ENCODE results near the gene GALNT10.
A peak's percentile ranks its signal among the peaks of the same experiment; 100 is the strongest.

The GALNT10 gene

GRCh38 chr5:154265197-154265773 is 74.8 kb downstream of the GALNT10 start:
- DNase-seq (ENCODE audit: low spot score) (no peak), FAIRE-seq (no peak)

DNA sequence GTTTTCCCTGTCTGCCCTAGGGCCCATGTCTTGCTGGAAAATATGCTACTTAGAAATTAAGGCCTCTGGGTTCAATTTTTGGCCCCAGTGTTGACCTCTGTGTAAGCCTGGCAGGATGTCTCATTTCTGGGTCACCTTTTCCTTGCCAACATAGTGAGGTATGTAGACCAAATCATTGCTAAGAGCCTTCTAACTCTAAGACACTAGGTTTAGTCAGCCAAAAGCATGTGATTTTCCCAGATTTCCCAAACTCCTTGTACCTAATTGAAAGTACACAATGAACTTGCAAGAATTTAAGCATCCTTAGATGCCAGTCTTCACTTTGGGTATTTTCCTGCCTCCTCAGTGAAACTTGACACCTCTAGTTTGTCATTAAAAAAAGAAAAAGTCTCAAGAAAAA is 77.0 kb downstream of the GALNT10 start:
- DNase-seq (ENCODE audit: low spot score) (peak; percentile 25), FAIRE-seq (peak; percentile 27)

GRCh38 chr5:154268073-154268472 is 77.5 kb downstream of the GALNT10 start:
- FAIRE-seq: no peak

DNA sequence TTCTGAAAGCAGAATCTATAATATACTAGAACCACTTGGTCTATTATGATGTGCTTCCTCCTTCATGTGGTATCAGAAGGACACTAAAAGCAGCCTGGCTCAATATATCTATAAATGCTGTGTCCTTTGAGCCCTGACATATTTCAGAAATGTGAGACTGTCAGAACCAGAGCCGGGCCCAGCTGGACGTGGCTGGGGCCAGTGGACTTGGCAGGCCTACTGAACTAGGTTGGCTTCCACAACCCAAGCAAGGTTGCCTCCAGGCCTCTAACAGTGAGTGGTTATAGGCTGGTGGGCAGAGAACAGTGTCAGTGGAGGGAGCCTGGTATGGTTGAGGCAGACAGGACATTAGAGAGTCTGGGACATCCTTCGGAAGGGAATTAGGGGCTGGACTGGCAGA is 78.9 kb downstream of the GALNT10 start:
- DNase-seq (ENCODE audit: low spot score): no peak
- no peak for FAIRE-seq

More at GRCh38 chr5:154268073-154268472, 77.5 kb downstream of the GALNT10 start:
- DNase-seq (ENCODE audit: low spot score): no peak

DNA sequence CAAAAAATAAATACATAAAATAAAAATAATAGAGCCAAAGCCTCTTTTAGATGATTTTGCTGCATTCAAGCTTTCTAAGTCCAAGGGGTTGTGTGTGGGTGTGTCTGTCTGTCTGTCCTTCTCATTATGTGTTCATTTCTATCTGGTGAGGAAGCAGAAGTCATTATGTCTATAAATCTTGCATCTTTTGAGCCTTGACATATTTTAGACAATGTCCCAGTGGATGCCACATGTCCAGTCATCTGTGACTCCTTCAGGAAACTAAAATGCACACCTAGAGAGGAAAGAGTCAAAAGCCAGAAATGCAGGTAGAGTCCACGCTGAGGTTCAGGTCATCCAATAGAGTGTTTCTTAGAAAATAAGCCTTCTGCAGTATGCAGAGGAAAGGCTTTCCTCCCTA is 80.9 kb downstream of the GALNT10 start:
- FAIRE-seq (no peak), DNase-seq (ENCODE audit: low spot score) (peak; percentile 5)

- DNase-seq (ENCODE audit: low spot score): no peak
These were observed 81.5 kb downstream of the GALNT10 start for GRCh38 chr5:154271936-154272514.

DNA sequence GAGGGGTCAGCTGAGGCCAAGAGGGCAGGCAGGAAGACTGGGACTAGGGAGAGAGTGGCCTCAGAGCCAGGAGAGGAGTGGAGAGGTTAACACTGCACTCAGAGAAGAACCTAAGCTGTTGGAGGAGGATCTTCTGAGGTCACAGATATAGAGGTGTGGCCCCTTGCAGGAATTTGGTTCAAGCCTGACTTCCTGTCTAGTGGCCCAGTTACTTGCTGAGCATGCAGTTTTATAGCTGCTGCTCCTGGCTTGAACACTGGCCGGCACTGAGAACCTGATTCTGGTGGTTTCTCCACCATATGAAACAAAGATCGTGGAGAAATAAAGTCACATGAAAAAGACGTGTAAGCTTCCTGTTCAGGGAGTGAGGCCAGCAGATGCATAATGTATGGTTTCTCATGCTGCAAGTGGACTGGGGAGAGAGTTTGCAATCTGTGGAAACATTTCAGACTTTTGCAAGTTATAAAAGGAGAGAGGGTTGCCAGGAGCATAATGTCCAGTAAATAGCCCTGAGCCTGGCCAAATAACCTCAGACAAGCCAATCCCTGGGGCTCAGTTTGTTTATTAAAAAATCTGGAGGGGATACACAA is 82.6 kb downstream of the GALNT10 start:
- no peak for FAIRE-seq
- DNase-seq (ENCODE audit: low spot score): peak; percentile 19

More at GRCh38 chr5:154271936-154272514, 81.5 kb downstream of the GALNT10 start:
- no peak for FAIRE-seq

DNA sequence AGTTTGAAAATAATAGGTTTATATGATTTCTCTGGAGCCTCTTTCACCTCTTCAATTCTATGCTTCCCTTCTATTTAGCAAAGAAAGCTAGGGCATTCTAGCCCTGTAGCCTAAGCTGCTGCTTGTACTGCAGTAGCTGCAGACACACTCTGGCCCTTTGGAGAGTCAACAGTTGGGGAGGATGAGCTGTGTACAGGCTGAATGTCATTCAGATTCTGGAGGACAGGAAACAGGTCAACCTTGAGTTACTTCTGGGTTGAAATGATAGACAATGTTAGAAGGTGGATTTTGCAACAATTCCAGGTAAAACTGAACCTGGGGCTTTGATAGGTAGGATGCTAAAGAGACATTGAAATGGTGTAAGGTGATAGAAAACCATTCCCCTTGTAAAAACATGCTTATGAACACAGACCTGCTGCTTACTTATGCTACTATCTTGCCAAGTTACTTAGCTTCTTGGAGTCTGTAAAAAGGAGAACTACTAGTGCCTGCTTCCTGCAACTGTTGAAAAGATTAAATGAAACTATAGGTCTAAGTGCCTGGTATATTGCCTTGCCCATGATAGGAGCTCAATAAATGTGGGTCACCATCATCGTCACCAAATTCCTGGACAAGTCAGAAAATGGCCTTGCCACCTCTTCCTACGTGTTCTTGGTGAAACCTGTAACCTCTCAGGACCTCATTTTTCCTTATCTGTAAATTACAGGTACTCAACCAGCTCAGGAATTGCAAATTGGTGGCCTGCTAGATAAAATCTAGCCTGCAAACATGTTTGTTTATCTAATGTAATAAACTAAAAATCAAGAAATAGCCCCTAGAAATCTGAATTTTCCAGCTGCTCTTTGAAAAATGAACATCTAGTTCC is 83.7 kb downstream of the GALNT10 start:
- FAIRE-seq: no peak
- no peak for DNase-seq (ENCODE audit: low spot score)

DNA sequence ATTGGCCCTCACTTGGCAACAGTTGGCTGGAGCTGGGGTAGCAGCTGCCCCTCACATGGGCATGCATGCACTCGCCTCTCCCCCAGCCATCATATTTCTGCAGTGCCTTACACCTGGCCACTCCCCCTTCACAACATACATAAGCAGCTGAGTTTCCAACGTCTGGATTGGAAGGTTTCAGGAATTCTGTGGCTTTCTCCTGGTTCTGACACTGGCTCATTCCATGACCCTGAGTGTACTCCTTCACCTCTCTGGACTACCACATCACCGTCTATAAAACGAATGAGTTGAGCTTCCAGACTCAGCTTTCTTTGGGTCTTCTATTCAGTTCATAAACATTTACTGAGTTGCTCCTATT is 84.3 kb downstream of the GALNT10 start:
- no peak for FAIRE-seq
- DNase-seq (ENCODE audit: low spot score): peak; percentile 14

DNA sequence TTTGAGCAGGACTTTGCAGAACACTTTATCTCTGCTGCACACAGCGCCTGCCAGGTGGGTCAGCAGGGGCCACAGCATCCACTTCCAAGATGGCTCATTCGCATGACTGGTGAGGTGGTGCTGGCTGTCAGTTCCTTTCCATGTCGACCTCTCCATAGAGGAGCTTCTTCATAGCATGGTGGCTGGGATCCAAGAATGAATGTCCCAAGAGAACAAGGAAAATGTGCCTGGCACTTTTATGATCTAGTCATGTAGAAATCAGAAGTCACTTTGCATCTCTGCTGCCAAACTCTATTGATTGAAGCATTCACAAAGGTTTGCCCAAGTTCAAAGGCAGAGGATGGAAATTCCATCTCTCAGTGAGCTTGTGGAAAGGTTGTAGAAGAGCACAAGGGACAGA is 85.0 kb downstream of the GALNT10 start:
- DNase-seq (ENCODE audit: low spot score): no peak
- FAIRE-seq: no peak

GRCh38 chr5:154276261-154276972 is 85.9 kb downstream of the GALNT10 start:
- DNase-seq (ENCODE audit: low spot score): no peak
- no peak for FAIRE-seq

DNA sequence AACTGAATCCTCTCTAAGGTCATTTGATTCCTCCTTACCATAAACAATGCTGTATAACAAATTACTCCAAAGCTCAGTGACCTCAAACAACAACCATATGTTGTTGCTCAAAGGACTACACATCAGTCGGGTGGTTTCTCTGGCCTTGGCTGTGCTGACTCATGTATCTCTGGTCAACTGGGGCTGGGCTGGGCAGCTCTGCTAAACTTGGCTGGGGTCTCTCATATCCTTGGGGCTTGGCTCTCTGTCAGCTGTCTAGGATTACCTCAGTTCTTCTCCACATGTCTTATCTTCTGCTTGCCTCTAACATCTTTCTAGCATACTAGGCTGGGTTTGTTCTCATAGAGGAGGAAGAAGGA is 86.4 kb downstream of the GALNT10 start:
- FAIRE-seq: no peak
- DNase-seq (ENCODE audit: low spot score): no peak

DNA sequence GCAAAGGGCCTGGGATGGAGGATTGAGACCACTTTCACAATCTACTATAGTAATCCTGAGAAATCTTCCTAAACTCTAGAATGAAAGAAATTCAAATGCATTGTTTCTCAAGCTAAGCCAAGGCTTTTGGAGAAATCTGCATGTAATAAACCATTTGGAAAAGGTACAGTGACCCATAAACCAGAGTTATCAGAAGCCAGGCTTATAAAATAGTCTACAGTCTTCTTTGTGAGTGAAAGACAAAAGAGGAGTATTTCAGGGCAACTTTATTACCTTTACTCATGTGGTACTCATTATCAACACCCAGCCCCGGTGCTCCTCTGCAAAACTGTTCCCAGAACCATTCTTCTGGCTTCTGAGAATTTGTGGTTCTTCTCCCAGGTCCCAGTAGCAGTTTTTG is 87.0 kb downstream of the GALNT10 start:
- FAIRE-seq: no peak
- no peak for DNase-seq (ENCODE audit: low spot score)

DNA sequence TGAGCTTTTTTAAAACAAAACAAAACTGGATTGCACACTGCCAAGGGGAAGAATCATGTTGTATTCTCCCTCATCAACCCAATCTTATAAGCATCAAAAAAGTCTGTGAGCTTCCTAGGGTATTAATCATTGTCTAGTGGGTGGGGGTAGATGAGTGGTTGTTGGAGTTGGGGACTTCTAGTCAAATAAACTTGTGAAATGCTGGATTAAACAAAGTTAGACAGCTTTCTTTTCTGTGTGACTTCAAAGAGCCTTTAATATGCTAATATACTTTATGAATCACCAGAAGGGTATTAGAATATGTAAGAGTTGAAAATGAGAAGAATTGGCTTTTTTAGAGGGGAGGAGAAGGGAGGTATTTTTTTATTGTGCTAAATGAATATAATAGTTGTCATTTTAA is 87.7 kb downstream of the GALNT10 start:
- no peak for DNase-seq (ENCODE audit: low spot score)
- no peak for FAIRE-seq

GRCh38 chr5:154278908-154279307 is 88.4 kb downstream of the GALNT10 start:
- FAIRE-seq: no peak

GRCh38 chr5:154284433-154284832 is 93.9 kb downstream of the GALNT10 start:
- FAIRE-seq: no peak
- no peak for DNase-seq (ENCODE audit: low spot score)

More at GRCh38 chr5:154278908-154279307, 88.4 kb downstream of the GALNT10 start:
- no peak for DNase-seq (ENCODE audit: low spot score)

DNA sequence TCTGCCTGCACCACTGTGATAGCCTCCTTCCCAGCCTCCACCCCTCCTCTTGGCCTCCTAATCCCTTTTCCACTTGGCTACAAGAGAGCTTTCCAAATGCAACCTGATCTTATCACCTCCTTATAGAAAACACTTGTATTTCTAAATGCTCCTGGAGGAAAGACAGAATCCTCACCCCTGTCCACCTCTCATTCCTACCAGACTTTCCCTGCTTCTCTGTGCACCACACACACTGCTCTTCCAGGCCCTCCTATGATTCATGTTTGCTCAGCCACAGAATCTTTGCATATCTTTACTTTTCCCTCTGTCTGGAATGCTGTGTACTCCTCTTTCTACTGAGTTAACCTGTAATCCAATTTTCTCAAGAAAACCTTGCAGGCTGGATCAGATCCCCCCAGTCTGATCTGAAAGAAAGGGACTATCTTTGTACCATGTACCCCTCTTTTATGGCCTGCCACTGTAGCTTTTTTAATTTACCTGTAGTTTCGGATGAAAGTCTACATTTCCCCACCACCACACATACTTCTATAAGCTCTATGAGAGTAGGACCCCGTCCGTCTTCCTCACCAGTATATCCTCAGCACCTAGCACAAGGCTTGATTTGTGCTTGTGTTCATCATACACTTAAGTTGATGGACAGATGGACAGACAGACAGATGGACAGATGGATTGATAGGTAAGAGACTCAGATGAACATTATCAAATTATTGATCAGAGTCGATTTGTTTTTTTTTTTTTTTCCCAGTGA is 95.3 kb downstream of the GALNT10 start:
- DNase-seq (ENCODE audit: low spot score) (peak; percentile 80), FAIRE-seq (peak; percentile 90)

GRCh38 chr5:154286557-154286956 is 96.0 kb downstream of the GALNT10 start:
- DNase-seq (ENCODE audit: low spot score) (no peak), FAIRE-seq (no peak)

GRCh38 chr5:154287136-154287535 is 96.6 kb downstream of the GALNT10 start:
- DNase-seq (ENCODE audit: low spot score) (peak; percentile 72), FAIRE-seq (peak; percentile 79)

DNA sequence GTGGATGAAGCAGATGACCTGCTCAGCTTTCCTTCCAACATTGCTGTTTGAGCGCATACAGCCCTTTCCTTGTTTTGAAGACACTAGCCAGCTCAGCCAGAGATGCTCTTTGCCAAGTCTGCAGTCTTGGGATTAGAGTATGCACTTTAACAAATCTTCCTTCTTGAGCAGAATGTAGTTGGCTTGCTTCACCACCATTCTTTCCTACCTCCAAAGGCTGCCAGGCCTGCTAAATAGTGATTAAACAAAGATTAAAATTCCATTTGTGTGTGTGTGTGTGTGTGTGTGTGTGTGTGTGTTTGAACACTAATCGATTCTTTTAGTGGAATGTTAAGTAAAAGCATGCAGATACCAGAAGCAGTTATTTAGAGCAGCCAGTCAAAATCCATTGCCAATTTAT is 97.6 kb downstream of the GALNT10 start:
- DNase-seq (ENCODE audit: low spot score) (no peak), FAIRE-seq (no peak)

DNA sequence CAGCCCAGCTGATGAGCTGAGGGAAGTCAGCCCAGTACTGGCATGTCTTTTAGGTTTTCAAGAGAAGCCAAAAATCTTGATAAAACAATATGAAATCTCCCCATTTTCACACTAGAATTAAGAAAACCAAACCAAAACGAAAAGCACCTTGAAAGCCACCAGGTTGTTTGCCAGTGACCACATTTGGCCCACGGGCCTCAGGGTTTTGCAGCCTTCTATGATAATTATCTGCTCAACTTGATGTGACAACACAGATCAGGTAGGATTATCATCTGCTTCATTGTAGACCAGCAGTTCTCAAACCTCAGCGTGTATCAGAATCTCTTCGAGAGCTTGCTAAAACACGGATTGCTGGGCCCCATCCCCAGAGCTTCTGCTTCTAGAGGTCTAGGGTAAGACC is 101.4 kb downstream of the GALNT10 start:
- DNase-seq (ENCODE audit: low spot score) (no peak), FAIRE-seq (no peak)

Data from RCC 7860 (cell line).